ENCODE data around the gene TMEM167B.

Gene TMEM167B

DNA sequence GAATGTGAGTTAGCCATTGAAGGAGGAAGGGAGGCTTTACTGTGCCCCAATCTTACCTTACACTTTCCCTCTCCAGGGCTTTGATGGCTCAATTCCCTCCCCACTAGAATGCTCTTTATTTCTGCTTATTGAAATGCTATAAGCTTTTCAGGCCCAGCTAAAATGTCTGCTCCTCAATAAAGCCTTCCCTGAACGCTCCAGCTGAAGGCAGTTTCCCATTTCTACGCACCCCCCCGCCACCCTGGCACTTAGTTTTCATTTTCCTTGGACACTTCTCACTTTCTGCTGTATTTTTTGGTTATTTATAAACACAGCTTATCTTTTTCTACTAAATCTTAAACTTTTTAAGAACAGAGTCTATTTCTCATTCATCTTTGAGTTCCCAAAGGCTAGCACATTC lies 7.1 kb upstream of the TMEM167B start:
- no peak for DNase-seq (ENCODE audit: low spot score)

DNA sequence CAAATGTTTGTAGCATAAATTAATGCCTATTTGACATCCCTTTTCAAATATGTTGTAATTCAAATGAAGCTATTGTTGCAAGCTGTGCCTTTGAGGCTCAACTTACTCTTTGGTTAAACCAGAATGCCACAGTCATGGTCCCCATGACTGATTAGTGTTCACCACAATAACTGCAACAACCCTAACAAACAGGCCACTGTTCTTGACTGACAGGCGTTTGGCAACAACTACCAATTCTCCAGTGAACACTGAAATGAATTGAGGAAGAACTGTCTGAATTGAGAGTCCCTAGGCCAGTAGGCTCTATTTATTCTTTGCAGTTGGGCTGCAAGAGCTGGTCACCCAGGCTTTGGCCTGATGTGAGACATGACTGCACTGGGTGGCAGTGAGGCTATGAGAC lies 6.6 kb upstream of the TMEM167B start:
- DNase-seq (ENCODE audit: low spot score) = no peak

DNA sequence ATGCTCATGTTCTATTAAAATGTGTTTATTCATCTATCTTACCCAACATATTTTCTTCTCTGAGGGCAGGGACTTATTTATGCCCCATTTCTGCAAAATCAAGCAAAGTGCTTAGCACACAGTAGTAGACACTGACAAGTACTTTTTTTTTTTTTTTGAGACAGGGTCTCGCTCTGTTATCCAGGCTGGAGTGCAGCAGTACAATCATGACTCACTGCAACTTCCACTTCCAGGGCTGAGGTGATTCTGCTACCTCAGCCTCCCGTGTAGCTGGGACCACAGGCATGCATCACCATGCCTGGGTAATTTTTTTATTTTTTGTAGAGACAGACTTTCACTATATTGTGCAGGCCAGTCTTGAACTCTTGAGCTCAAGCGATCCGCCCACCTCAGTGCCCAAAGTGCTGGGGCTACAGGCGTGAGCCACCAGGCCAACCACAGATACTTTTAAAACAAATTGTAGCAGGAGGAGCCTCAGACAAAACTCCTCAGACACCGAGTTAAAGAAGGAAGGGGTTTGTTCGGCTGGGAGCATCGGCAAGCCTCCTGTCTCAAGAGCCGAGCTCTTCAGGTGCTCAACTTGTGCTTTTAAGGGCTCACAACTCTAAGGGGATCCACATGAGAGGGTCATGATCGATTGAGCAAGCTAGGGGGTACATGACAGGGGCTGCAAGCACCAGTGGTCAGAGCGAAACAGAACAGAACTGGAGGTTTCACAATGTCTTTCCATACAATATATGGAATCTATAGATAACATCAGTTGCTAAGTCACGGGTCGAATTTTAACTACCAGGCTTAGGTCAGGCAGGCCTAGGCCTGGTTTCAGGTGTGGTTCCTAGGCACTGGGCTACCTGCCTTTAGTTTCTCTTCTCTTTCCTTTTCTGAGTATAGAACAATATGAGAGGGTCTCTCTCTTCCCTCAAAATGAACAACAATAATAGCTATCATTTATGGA lies 5.7 kb upstream of the TMEM167B start:
- no peak for DNase-seq (ENCODE audit: low spot score)

DNA sequence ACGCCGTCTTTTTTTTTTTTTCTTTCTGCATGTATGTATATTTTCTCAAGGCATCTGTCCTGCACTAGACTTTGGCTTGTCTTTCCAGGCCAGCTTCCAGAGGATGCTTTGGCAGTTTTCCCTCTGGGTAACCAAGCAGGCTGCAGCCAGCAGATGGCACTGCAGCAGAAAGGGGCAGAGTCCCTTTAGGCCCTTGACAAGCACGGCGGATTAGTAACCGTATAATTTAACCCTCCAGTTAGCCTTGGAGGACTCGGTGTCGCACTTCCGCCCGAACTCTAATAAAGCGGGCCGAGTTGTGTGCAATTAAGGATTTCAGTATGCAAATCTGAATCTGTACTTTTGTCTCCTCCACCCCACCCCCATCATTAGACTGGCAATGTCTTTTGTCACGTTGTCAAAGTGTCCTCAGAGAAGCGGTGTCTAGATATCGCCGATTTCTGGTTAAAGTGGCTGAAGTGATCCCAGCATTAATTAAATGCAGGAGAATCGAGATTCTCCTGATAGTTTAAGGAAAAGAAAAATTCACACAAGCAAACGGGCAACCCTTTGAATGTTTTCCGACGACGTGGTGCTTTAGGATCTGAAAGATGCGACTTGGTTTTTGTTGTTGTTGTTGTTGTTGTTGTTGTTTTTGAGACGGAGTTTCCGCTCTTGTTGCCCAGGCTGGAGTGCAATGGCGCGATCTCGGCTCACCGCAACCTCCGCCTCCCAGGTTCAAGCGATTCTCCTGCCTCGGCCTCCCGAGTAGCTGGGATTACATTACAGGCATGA lies 1.1 kb upstream of the TMEM167B start:
- DNase-seq (ENCODE audit: low spot score) = peak; percentile 84

DNA sequence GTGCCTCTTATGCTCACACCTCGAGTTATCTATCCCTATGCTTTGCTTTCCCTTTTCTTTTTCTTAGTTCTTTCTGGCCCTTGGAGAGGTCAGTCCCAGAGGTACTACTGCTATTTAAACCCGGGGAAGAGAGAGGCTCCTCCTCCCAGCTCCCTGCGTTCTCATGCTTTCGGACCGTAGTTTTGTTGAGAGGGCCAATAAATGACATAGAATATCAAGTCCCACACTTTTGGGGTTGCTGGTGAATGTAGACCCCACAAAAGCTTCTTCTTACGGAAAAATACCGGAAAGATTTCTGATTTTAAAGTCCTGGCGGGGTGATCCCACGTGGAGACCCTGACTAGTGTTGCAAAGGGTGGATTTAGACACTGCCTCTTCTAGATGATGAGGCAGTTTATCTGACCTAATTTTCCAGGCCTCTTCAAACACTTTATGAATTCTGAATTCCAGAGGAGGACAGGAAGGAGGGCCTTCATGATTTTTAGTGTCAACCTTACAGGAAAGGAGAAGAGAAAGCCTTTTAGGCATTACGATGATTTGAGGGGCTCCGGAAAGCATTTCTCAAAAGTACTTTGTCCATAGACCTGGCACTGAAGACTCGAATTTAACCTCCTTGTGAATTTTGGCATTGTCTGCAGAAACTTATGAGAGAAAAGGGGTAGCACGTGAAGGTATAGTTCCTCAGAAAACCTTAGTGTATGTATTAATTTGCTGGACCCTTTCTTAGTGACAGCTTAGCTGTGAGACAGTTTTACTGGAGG lies 694 bp downstream of the TMEM167B start:
- DNase-seq (ENCODE audit: low spot score) = no peak

DNA sequence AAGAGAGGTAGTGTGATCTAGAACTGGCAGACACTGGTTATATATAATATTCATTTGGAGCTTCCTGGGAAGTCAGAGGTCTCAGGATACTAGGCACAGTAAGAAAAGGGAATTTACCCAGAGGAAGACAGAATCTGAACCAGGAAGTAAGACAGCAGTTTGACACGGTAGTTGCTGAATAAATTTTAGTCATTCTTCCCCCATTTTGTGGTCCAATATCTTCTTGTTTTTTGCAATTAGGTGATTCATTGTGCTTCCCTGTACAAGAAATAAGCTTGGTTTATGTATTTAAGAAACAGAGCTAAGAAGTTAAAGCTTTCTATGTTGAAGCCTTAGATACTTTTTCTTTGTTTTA lies 1.3 kb downstream of the TMEM167B start:
- no peak for DNase-seq (ENCODE audit: low spot score)

DNA sequence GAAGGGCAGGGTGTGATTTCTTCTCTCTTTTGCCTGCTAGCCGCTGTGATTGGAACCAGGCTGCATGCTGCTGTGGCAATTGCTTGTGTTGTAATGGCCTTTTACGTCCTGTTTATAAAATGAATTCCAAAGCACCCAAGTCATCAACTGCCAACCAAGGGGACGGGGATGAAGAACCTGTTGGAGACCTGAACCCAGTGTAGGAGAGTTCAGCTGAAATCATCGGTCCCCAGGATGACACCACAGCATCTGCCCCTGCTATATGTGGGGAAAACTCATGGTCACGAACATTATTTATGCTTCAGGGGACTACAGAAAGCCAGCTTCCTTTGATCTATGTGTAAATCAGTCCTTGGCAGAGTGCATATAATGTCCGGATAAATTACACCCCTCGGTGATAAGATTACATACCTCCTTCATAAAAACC lies 3.8 kb downstream of the TMEM167B start:
- no peak for DNase-seq (ENCODE audit: low spot score)

DNA sequence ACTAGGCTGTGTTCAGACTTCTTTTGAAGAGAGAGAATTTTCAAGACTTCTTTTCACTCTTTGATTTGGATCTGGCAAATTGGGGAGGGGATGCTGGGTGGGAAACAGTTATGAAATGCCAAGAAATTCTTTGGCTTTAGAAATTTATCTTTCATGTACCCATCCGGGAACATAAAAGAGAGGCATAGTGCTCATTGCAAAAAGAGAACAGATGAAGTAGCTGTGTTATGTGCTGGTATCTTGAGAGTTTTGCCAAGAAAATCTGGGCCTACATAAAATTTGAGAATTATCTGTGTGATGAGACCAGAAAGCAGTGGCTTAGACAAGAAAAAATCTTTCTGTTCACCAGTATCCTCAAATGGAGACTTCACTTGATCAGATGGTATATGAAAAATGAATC lies 4.3 kb downstream of the TMEM167B start:
- no peak for DNase-seq (ENCODE audit: low spot score)

DNA sequence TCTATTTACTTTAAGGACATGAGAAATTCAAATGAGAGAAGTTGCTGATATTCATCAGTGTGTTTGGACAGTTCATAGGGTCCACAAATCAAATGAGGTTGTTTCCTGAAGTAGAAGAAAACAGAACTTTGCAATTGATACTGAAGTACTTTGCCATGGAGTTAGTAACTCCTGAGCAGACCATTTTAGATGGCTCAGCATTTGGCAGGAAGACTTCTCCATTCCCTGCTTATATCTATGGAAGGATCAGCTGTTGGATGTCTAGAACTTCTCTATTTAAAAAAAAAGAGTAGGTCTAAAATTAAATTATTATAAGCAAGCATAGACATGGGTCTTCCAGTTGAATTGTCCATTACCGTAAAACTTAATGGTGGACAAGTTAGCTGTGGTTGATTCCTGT lies 5.1 kb downstream of the TMEM167B start:
- DNase-seq (ENCODE audit: low spot score) = no peak

DNA sequence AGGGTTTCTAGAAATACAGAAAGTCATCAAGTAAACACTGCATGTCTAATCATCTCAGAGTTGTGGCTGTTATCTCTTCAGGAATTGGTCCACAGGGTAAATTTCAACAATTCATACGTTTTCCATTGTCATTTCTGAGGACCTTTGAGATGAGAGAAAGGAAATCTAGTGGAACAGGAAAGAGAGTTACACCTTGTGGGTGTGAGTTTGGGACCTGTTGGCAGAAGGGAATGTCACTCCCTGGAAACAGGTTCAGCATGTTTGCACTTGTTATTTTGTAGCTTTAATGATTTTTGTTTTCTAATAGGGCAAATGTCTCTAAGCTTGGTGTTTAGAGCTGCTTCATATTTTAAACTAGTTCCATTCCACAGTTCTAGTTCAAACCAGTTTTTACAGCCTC lies 5.6 kb downstream of the TMEM167B start:
- no peak for DNase-seq (ENCODE audit: low spot score)

DNA sequence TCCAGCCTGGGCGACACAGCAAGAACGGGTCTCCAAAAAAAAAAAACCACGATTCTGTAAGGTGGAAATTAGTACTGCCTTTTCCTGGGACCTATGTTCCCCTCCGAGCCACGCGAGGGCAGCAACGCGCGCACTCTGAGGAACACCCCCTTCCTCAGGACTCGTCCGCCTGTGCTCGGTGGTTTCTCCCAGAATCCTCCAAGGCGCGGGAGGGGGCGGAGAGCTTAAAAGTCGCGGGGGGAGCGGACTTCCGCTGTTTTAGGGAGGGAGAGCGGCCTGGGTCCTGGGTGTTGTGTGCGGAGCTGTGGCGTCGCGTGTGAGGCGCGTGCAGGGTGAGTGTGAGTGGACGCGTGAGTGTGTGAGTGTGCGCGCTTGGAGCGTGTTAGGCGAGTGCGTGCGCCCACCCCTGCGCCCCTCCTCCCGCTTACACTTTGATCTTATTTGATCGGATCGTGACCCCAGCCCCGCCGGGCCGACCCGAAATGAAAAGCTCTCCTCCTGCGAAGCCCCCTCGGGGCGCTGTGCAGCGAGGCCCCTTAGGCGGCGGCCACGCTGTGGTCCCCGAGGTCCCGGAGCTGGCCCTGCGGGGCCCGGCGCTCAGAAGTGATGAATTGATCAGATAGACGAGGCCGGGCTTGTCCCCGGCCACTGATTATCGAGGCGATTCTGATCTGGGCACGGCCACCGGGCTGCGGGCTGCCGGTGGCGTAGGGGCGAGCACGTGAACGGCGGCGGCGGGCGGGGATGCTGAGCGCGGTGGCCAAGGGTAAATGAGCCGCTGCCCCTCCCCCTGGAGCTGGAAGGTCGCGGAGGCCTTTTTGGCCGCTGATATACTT lies 9.6 kb downstream of the TMEM167B start:
- peak; percentile 96 for DNase-seq (ENCODE audit: low spot score)

DNA sequence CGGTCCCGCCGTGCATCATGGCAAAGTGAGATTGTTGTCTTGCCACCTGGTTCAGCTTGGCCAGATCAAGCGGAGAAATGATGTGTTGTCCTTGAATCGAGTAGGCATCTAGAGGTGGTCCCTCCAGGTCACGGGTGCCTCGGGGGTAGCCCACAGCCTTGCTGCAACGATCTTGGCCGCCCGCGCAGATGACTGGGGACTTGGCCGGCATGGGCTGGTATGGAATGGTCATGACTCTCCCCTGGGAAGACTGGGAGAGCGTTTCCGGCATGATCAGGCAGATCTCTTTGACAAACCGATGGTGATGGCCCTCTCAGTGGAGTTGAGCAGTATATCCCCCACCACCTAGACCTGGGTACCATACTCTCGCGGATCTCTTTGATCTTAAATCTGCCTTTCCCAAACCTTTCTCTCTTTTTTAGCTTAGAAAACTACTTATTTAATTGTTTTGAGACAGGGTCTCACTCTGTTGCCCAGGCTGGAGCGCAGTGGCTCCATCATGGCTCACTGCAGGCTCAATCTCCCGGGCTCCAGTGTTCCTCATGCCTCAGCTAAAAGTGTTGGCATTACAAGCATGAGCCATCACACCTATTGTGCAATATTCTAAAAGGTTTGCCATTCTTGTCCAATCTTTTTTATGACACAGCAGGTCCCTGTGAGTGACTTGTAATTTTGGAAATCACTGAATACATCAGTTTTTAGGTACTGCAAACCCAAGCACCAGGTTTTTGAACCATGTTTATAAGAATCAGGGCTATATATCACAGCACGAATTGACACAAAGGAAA lies 14.0 kb downstream of the TMEM167B start:
- no peak for DNase-seq (ENCODE audit: low spot score)

DNA sequence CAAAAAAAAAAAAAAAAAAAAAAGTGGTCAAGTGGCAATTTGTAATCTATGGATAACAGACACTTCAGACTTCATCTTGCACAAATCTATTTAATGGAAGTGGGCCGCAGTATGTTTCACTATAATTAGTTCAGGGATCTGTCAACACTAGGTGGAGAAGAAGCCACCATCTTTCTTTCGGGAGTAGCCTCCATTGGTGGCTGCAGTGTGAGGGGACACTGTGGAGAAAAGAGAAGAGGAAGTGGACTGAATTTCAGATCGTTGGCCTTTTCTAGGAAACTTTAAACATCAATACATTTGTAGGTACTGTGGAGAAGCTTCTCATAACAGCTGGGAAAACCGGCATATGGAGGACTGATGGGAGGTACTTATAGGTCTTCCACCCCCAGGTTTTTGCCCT lies 15.3 kb downstream of the TMEM167B start:
- DNase-seq (ENCODE audit: low spot score) = no peak

DNA sequence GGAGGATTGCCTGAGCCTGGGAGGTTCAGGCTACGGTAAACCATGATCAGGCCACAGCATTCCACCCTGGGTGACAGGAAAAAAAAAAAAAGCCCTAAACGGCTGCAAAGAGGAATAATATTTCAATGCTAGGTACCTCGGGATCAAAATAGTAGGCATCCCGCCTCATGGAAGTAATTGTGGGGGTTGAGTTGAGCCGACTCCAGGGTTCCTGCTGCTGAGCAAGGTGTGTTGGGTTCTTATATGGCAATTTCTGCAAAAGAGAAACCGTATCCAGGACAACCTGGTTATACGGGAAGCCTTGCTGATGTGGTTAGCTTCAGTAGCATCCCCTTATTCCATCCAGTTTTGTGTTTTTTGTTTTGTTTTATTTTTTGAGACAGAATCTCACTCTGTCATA lies 17.2 kb downstream of the TMEM167B start:
- no peak for DNase-seq (ENCODE audit: low spot score)

DNA sequence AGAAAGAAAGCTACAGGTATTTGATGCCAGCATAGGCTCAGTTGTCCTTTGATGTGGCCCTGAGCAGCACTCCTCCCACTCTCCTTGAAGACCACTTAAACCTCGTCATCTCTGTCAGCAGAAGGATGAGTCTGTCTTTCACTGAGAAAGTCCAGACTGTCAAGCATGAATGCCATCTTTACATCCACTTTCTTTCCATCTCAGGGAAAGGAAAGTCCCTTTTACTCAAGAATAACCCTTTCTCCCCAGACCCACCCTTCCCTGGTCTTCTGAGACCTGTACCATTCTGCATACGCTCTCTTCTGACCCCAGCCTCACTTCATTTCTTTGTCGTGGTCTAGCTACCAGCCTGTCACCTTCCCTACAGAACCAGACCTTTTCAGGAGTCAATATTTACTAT lies 19.3 kb downstream of the TMEM167B start:
- DNase-seq (ENCODE audit: low spot score) = no peak

DNA sequence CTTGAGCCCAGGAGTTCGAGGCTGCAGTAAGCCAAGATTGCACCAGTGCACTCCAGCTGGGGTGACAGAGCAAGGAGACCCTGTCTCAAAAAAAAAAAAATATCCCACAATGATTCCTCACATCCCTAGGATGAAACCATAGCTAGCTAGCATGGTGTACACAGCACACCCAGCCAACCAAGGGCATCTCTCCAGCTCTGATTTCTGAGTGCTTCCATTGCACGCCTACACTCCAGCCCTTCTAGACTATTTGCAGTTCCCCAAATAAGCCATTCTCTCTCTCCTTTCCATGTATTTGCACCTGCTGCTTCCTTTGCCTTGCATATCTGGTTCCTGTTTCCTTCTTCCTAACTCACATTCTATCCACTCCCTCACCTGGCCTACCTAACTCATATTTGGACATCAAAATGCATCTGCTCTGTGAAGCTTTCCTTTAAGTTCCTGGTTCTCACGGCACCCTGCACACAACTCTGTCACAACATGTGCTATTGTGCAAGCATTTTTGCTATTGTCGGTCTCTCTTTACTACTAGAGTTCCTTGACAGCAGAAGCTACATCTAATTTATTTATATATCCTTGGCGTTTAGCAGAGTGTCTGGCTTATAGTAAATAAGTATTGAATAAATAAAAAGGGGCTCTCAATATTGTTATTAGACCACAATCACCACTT lies 21.0 kb downstream of the TMEM167B start:
- DNase-seq (ENCODE audit: low spot score) = no peak

DNA sequence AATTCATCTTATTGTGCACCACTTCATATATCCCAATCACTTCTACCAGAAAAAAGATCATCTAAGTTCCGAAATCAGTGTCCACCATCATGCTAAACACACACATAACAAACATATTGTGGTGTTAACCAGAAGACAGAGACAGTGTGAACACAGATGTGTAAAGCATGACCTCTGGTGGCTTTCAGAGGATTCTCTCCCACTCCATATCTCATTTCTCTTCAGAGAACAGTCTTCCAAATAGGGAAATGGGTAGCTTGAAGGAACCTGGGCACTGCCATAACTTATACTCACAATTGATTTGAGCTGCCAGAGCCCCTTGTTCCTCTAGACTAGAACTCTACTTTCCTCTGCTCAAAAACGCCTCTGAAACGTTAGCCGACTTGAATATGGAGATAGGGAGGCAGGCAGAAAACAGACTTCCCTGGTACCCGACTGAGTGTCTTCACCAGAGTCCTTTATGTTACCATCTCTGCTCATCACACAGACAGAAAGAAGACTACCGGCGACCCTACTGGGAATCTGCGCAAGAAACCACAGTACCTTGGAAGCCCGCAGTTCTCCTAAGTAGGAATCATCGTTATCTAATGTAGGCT lies 21.6 kb downstream of the TMEM167B start:
- peak; percentile 51 for DNase-seq (ENCODE audit: low spot score)

DNA sequence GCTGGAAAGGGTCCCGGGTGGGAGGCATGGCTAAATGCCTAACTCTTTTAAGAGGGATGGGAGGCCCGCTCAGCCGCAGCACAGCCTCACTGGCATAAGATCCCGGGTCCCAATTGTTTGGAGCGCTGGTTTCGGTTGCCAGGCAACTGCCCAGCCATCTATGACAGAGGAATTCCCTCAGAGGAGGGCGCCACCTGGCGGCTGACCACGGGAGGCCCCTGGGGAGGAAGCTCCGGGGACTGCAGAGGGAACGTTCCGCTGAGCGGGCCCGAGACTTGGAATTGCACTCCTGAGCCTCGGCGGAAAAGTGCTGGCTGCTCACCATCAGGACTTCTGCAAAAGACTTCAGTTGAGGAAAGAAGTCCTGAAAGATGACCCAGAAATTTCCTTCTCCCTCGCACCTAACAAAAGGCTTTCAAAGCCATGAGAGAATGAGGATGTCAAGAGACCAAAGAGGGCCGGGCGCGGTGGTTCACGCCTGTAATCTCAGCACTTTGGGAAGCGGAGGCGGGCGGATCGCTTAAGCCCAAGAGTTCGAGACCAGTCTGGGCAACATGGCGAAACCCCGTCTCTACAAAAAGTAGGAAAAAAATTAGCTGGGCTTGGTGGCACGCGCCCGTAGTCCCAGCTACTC lies 22.2 kb downstream of the TMEM167B start:
- DNase-seq (ENCODE audit: low spot score) = peak; percentile 99

DNA sequence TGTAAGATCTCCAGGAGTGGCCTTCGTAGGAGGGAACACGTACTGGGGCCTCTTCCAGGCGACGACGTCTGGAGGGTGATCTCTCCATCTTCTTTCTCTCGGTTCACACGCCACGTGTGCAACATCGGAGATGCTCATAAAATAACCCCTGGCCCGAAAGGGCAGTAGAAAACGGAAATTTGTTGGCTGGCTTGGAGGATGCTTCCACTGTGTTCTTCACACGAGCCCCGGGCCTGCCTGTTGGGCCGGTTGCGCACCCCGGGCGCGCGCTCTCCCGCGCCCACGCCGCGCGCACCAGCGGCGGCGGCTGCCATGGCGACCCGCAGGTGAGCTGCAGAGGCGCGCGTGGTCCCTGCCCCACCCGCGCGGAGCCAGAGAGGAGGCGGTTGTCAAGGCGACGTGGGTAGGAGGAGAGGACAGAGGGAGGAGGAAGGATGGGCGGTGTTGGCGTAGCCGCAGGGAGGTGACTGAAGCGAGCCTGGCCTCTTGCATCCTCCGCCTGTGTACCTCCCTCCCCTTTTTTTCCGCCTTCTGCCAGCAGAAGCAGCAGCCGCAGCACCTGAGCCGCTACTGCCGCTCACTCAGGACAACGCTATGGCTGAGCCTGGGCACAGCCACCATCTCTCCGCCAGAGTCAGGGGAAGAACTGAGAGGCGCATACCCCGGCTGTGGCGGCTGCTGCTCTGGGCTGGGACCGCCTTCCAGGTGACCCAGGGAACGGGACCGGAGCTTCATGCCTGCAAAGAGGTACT lies 23.2 kb downstream of the TMEM167B start, which contains the start of gene ELAPOR1:
ELAPOR1 (plus strand) TSS at position 526 of the 752 bp plus-strand sequence; CDS start at position 595, 69 bp downstream.
- DNase-seq (ENCODE audit: low spot score) = peak; percentile 68
